COLO668 (cell line): ENCODE results near the gene QSER1.
A peak's percentile ranks its signal among the peaks of the same experiment; 100 is the strongest.

ENCODE experiments used
- DNase-seq: peaks from one replicate; lab custom pipeline; 2025; ENCODE audit not compliant: unreplicated experiment; lab: John Stamatoyannopoulos, UW

The QSER1 gene

DNA sequence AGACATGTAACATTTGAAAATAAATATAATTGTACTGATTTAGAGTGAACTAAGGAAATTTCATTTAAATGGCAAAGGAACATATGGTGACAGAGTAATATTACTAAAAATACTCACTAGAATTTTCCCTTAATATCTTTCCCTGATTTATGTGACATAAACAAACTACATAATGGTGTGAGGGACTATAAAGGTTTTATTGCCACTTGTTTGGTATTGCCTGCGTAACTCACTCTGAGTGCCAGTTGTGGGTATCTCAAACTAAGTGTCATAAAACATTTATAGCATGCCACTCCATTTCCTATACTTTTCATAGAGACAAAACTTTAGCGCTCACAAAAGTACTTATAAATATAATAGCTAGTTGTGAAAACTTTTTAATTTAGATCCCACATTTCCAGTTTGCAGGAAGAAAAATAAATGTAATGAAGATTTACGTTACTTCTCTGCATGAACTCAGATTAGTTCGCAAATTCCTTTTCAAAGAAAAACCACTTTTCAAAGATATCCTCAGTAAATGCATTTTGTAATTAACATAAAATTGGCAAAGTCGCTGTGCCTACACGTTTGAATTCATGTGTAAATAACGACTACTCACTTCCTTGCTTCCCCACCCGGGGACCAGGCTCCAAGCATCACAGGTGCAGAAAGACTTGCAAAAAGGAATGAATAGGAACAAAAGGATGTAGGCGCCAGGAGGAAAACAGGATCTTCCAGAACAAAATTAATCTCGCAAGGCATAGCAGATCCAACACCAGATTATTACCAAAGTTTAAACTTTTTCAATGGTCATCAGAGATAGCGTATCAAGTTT, 1.6 kb upstream of the QSER1 start:
- DNase-seq, result peak; percentile 26

GRCh38 chr11:32891657-32892354, 805 bp upstream of the QSER1 start:
- DNase-seq, result peak; percentile 49

- no peak for DNase-seq
Measured at GRCh38 chr11:32893093-32893342, 407 bp downstream of the QSER1 start.

GRCh38 chr11:32893343-32894148, 935 bp downstream of the QSER1 start:
- peak; percentile 66 for DNase-seq

DNA sequence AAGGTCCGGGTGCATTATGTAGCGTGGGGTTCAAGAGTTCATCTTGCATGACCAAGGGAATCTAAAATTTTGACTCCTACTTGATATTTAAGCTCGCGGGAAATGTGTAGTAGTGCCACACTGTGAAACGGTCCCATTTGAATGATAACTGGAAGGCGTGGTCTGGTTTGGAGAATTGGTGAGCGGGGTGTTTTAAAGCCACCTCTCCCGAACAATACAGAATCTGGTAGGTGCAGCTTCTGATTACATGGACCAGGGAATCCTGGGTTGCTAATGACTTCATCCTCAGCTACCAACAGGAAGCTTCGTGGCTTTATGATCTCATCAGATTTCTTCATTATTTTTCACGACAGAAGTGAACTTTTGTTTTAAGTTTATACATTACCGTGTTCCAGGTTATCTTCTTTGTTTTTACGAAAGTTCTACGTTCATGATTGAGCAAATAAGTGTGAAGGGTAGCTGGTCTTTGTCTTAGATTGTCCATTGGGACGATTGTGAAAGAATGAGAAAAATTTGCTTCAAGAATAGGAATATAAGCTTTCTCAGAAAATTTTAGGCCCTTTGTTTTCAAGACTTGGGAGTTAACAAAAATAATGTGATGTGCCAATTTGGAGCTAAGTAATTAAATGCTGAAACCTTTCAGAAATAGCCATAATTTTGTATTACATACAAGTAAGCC, 1.7 kb downstream of the QSER1 start:
- peak; percentile 50 for DNase-seq

DNA sequence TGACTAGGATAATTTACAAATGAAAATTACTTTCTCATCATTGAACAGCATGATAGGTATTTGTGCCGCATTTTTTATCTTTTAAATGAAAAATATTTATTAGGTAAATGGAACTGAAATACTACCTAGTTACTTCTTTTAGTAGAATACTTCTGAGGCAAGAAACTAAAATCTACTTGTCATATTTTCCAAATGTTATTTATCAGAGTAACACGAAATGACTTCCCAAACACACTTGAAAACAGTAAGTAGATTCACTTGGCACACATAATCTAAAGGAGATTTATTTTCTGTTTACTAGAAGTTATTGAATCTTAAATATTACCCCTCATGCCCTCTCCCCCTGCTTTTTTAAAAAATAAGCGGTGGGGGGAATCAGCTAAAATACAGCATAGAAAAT, 2.3 kb downstream of the QSER1 start:
- DNase-seq, result no peak

- DNase-seq, result no peak
Measured at GRCh38 chr11:32895471-32895870, 2.9 kb downstream of the QSER1 start.

GRCh38 chr11:32897103-32897502, 4.5 kb downstream of the QSER1 start:
- DNase-seq, result no peak

GRCh38 chr11:32899438-32899837, 6.8 kb downstream of the QSER1 start:
- DNase-seq, result no peak

DNA sequence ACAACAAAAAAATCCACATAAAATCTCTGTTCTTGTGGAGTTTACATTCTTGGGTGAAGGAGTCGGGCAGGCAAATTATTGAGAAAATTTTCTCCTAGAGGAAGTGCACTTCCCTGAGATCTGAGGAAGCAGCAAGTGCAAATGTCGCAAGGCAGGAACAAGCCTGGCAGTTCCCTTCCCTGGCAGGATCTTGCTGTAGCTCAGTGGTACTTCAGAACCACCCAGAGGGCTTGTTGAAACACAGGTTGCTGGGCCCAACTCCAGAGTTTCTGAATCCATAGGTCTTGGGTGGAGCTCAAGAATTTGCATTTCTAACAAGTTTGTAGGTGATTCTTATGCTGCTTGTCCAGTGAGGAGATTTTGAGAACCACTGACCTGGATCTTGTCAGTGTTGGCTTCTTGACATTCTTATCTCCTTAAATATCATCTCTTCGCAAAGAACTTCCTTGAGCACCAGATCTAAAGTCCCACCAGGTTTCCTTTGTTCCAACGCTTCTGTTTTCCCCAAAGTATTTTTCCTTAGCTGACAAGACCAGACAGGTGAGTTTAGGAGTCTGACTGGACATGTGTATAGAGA, 9.6 kb downstream of the QSER1 start:
- DNase-seq, result no peak

GRCh38 chr11:32905028-32905667, 12.5 kb downstream of the QSER1 start:
- DNase-seq, result no peak

DNA sequence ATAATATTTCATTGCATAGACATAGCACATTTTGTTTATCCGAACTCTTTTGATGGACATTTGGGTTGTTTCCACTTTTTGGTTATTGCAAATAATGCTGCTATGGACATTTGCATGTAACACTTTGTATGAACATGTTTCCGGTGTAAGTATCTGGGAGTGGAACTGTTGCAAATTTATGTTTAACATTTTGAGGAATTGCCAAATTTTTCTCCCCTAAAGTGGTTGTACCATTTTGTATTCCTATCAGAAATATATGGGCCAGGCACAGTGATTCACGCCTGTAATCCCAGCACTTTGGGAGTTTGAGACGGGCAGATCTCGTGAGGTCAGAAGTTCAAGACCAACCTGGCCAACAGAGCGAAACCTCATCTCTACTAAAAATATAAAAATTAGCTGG, 16.0 kb downstream of the QSER1 start:
- DNase-seq, result no peak

GRCh38 chr11:32911413-32911812, 18.8 kb downstream of the QSER1 start:
- no peak for DNase-seq

DNA sequence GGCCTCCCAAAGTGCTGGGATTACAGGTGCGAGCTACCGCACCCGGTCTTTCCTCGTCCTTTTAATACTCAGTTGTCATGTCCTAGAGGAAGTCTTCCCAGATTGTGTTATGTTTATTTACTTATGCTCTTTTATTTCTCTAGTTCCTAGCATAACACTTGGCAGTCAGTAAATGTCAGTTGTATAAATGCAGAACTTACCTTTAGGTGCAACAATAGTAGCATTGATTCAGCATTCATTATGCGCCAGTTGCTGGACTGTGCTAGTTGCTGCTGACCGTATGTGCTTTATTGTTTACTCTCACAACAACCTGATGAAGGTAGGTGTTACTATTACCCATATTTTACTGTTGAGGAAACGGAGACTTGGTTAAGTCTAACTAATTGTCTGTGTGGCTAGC, 20.8 kb downstream of the QSER1 start:
- DNase-seq, result no peak

DNA sequence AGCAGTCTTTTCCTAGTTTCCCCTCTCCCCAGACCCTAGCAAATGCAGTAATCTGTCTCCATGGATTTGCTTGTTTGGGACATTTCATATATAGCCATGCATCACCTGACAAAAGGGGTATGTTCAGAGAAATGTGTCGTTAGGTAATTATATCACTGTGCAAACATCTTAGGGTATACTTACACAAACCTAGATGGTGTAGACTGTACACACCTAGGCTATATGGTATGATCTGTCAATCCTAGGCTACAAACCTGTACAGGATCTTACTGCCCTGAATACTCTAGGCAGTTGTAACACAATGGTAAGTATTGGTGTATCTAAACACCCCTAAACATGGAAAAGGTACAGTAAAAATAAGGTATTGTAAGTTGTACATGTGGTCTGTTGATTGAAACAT, 23.8 kb downstream of the QSER1 start:
- no peak for DNase-seq

- no peak for DNase-seq
Measured at GRCh38 chr11:32916994-32917393, 24.4 kb downstream of the QSER1 start.

DNA sequence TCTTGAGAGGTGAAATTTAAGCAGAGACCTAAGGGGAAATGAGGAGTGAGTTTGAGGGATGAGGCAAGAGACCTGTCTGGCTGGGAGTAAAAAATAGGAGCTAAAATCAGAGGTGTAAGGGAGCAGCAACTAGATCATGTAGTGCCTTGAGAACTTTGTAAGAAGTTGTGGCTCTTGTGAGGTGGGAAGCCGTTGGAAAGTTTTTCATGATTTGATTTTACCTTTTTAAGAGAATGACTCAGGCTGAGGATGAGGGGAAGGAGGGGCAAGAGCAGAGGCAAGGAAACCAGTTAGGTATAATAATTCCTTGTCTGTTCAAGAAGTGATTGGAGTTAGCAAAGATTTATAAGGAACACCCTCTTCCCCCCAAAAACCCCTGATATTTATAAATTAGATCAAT, 25.8 kb downstream of the QSER1 start:
- no peak for DNase-seq

- no peak for DNase-seq
Measured at GRCh38 chr11:32919338-32919737, 26.7 kb downstream of the QSER1 start.

GRCh38 chr11:32920570-32920969, 28.0 kb downstream of the QSER1 start:
- no peak for DNase-seq

- DNase-seq, result no peak
Measured at GRCh38 chr11:32921204-32921603, 28.6 kb downstream of the QSER1 start.

GRCh38 chr11:32931606-32932005, 39.0 kb downstream of the QSER1 start:
- no peak for DNase-seq
